H1 (cell line): ENCODE data around the gene TET2. TPM values are rescaled to one million over a fixed set of nuclear protein-coding genes. Genes with fewer than 3 reads are reported as not detected.

Experiments
- CTCF ChIA-PET: fragments of 300-600 bp; sonication (Branson Sonifier 250); formaldehyde crosslinking; loops from one replicate; lab custom pipeline; 2021; ENCODE audit not compliant: partially characterized antibody; lab: Charles Lee
- POLR2A ChIA-PET: fragments of 300-600 bp; sonication (Branson Sonifier 250); formaldehyde crosslinking; loops from one replicate; lab custom pipeline; 2021; ENCODE audit warnings: inconsistent platforms; ENCODE audit not compliant: partially characterized antibody; lab: Charles Lee
- DNase-seq, 2 experiments: peaks; one replicate each; pipeline versions ENCODE4 v3.0.0 to v3.0.0-alpha.2; 2010 to 2022; ENCODE audit warnings: low spot score in 2 of 2, low read depth in 1 of 2, mixed read lengths in 1 of 2
- FAIRE-seq: peaks from 2 replicates; lab custom pipeline; 2011; peaks lifted over from hg19 to GRCh38; lab: Jason Lieb, UNC
- H2AFZ ChIP-seq: 2 replicates; pipeline ENCODE4 v1.8.1; 2012; ENCODE audit warnings: low read length, inconsistent platforms
- H2AK5ac ChIP-seq: 2 replicates; pipeline ENCODE4 v1.6.1; 2013; ENCODE audit warnings: low read depth, low read length
- H2BK120ac ChIP-seq: replicated peaks from 2 replicates; pipeline ENCODE3; 2013; ENCODE audit warnings: low read depth, low read length, inconsistent platforms
- H2BK12ac ChIP-seq: 2 replicates; pipeline ENCODE4 v1.6.1; 2013; ENCODE audit warnings: low read depth, low read length
- H2BK15ac ChIP-seq: 2 replicates; pipeline ENCODE4 v1.6.1; 2013; ENCODE audit warnings: low read length
- H2BK20ac ChIP-seq: 2 replicates; pipeline ENCODE4 v1.6.1; 2013; ENCODE audit warnings: low read length
- H2BK5ac ChIP-seq: 2 replicates; pipeline ENCODE4 v1.6.1; 2013; ENCODE audit warnings: low read depth, low read length
- H3K14ac ChIP-seq: 2 replicates; pipeline ENCODE4 v1.6.1; 2013; ENCODE audit warnings: inconsistent platforms; ENCODE audit not compliant: insufficient read length
- H3K18ac ChIP-seq: 2 replicates; pipeline ENCODE4 v1.6.1; 2013; ENCODE audit warnings: low read length; ENCODE audit errors: extremely low read depth
- H3K23ac ChIP-seq: 2 replicates; pipeline ENCODE4 v1.6.1; 2013; ENCODE audit warnings: inconsistent platforms; ENCODE audit not compliant: insufficient read length
- H3K23me2 ChIP-seq: 2 replicates; pipeline ENCODE4 v1.6.1; 2013; ENCODE audit warnings: low read depth, low read length
- H3K27ac ChIP-seq: 2 replicates; pipeline ENCODE4 v1.6.1; 2011; ENCODE audit warnings: low read depth, low read length, inconsistent platforms
- H3K27me3 ChIP-seq, 4 experiments: replicated peaks in 1 of 4; 1 replicate in 1 of 4; 2 replicates in 3 of 4; pipeline versions ENCODE4 v1.6.1 to v1.8.1; 2011 to 2013; ENCODE audit warnings: low read length in 3 of 4, mild to moderate bottlenecking in 3 of 4, inconsistent platforms in 2 of 4, mixed read lengths in 2 of 4, moderate library complexity in 1 of 4; ENCODE audit not compliant: control insufficient read depth in 3 of 4, insufficient read depth in 3 of 4; ENCODE audit errors: extremely low read depth in 1 of 4
- H3K36me3 ChIP-seq, 4 experiments: 2 replicates each; pipeline versions ENCODE4 v1.6.1 to v1.8.1; 2011 to 2013; ENCODE audit warnings: mild to moderate bottlenecking in 4 of 4, low read length in 3 of 4, moderate library complexity in 2 of 4, control low read depth in 1 of 4, inconsistent platforms in 1 of 4; ENCODE audit not compliant: insufficient read depth in 4 of 4, control insufficient read depth in 2 of 4
- H3K4ac ChIP-seq: replicated peaks from 2 replicates; pipeline ENCODE3; 2013; ENCODE audit warnings: low read length, low read depth, mixed read lengths, inconsistent platforms; ENCODE audit not compliant: insufficient read length
- H3K4me1 ChIP-seq, 4 experiments: replicated peaks in 1 of 4; 1 replicate in 1 of 4; 2 replicates in 3 of 4; pipeline versions ENCODE4 v1.6.1 to v1.8.1; 2011 to 2013; ENCODE audit warnings: low read length in 3 of 4, inconsistent platforms in 2 of 4, mixed read lengths in 1 of 4; ENCODE audit not compliant: insufficient read depth in 4 of 4, control insufficient read depth in 3 of 4
- H3K4me2 ChIP-seq, 2 experiments: 2 replicates each; pipeline versions ENCODE4 v1.6.1 to v1.8.1; 2011 to 2013; ENCODE audit warnings: low read depth in 2 of 2, low read length in 2 of 2, control low read depth in 1 of 2, inconsistent platforms in 1 of 2, mild to moderate bottlenecking in 1 of 2; ENCODE audit not compliant: insufficient read depth in 1 of 2
- H3K4me3 ChIP-seq, 4 experiments: fragments of 200-600, 300-600 bp in 1 of 4; sonication (generic), shearing (Covaris generic), sonication (Bioruptor Twin) in 1 of 4; 2 replicates each; pipeline versions ENCODE4 v1.5.1 to v1.8.1; 2011 to 2016; ENCODE audit warnings: low read length in 4 of 4, low read depth in 3 of 4, control low read depth in 2 of 4, inconsistent platforms in 2 of 4, mild to moderate bottlenecking in 2 of 4, mixed read lengths in 1 of 4, moderate library complexity in 1 of 4; ENCODE audit not compliant: insufficient read depth in 2 of 4; ENCODE audit errors: extremely low read depth in 1 of 4
- H3K56ac ChIP-seq: replicated peaks from 2 replicates; pipeline ENCODE3; 2013; ENCODE audit warnings: low read depth, mild to moderate bottlenecking, mixed read lengths, low read length, inconsistent platforms; ENCODE audit not compliant: insufficient read length
- H3K79me1 ChIP-seq: 2 replicates; pipeline ENCODE4 v1.6.1; 2013; ENCODE audit warnings: low read depth, low read length, control low read depth
- H3K79me2 ChIP-seq, 2 experiments: 2 replicates each; pipeline versions ENCODE4 v1.6.1 to v1.8.1; 2012 to 2013; ENCODE audit warnings: low read length in 2 of 2, mild to moderate bottlenecking in 2 of 2, inconsistent platforms in 1 of 2; ENCODE audit not compliant: insufficient read depth in 2 of 2, control insufficient read depth in 1 of 2
- H3K9ac ChIP-seq, 4 experiments: replicated peaks in 1 of 4; 1 replicate in 1 of 4; 2 replicates in 3 of 4; pipeline versions ENCODE4 v1.6.1 to v1.8.1; 2011 to 2013; ENCODE audit warnings: low read depth in 3 of 4, low read length in 3 of 4, control low read depth in 2 of 4, mild to moderate bottlenecking in 2 of 4, moderate library complexity in 2 of 4, inconsistent platforms in 1 of 4; ENCODE audit errors: extremely low read depth in 1 of 4
- H3K9me3 ChIP-seq, 2 experiments: 2 replicates each; pipeline versions ENCODE4 v1.6.1 to v1.8.1; 2012 to 2013; ENCODE audit warnings: mild to moderate bottlenecking in 2 of 2, moderate library complexity in 2 of 2, control low read depth in 1 of 2, inconsistent platforms in 1 of 2, low read depth in 1 of 2, low read length in 1 of 2, mixed read lengths in 1 of 2; ENCODE audit not compliant: insufficient read depth in 2 of 2
- H4K20me1 ChIP-seq, 2 experiments: replicated peaks in 1 of 2; 2 replicates each; pipeline versions ENCODE3 to v1.8.1; 2011 to 2013; ENCODE audit warnings: inconsistent platforms in 2 of 2, low read length in 2 of 2, mild to moderate bottlenecking in 1 of 2; ENCODE audit not compliant: insufficient read depth in 2 of 2, control insufficient read depth in 1 of 2
- H4K5ac ChIP-seq: 2 replicates; pipeline ENCODE4 v1.6.1; 2013; ENCODE audit warnings: low read length, low read depth, mixed read lengths, inconsistent platforms; ENCODE audit not compliant: insufficient read length
- H4K8ac ChIP-seq: 2 replicates; pipeline ENCODE4 v1.8.0; 2013; ENCODE audit warnings: mild to moderate bottlenecking, moderate library complexity, low read length, inconsistent platforms; ENCODE audit not compliant: insufficient read depth; ENCODE audit errors: extremely low read depth
- H4K91ac ChIP-seq: replicated peaks from 2 replicates; pipeline ENCODE3; 2013; ENCODE audit warnings: low read length, mixed read lengths, inconsistent platforms; ENCODE audit not compliant: insufficient read length
- WGBS, 2 experiments: shearing (Covaris generic) in 1 of 2; methylation state at CpG; one replicate each; pipeline versions ENCODE4 v1.1.6 to v1.1.7; 2013 to 2015; ENCODE audit warnings: low lambda C conversion rate in 2 of 2, mixed read lengths in 2 of 2, inconsistent platforms in 1 of 2, low coverage in 1 of 2, missing lambda C conversion rate in 1 of 2; ENCODE audit not compliant: insufficient replicate concordance in 2 of 2, insufficient coverage in 1 of 2, insufficient read length in 1 of 2; ENCODE audit errors: extremely low coverage in 1 of 2, missing lambda C conversion rate in 1 of 2; 5-methylcytosine and 5-hydroxymethylcytosine counted together
- polyA plus RNA-seq, 7 experiments: library from polyadenylated mRNA; depleted of rRNA in 3 of 7; stranded (reverse) in 5 of 7; unstranded in 2 of 7; fragments of >200 nt in 5 of 7; fragments of 200-250 nt in 2 of 7; gene quantifications; 1 replicate in 5 of 7; 2 replicates in 1 of 7; 4 replicates in 1 of 7; pipeline versions ENCODE4 v1.2.1 to v1.2.3, GENCODE V29; 2011 to 2013; ENCODE audit warnings: missing spikeins in 2 of 7, mixed read lengths in 2 of 7
- total RNA-seq: library from RNA; stranded (reverse); fragmentation: NEBNext Ultra II Directional; extraction: Animal tissue kit (Norgen Biotek cat#: 25700); gene quantifications from 2 replicates; pipeline ENCODE4 v1.2.1, GENCODE V29; 2021

The TET2 gene
- total and polyA plus RNA-seq, 2 of the 8 experiments (the other 6 are each of a cell fraction or from before 2014, with no cell fraction given) = 1.0 to 2.6 TPM

DNA sequence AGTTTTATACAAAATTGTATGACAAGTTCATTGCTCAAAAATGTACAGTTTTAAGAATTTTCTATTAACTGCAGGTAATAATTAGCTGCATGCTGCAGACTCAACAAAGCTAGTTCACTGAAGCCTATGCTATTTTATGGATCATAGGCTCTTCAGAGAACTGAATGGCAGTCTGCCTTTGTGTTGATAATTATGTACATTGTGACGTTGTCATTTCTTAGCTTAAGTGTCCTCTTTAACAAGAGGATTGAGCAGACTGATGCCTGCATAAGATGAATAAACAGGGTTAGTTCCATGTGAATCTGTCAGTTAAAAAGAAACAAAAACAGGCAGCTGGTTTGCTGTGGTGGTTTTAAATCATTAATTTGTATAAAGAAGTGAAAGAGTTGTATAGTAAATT, 131.0 kb downstream of the TET2 start:
- no peak overlapping the region for H2BK15ac ChIP-seq
- H4K8ac ChIP-seq = no peak overlapping the region
- no peaks in the 10 kb centered on the region; a peak in 1 of 7 replicates for H3K4me1 ChIP-seq
- no peak overlapping the region for H3K18ac ChIP-seq
- no peaks in the 10 kb centered on the region for H3K23me2 ChIP-seq
- no peak overlapping the region for H3K4me3 ChIP-seq
- H2BK5ac ChIP-seq = no peak overlapping the region
- H3K23ac ChIP-seq = no peak overlapping the region
- no peak overlapping the region for H2AFZ ChIP-seq
- no peaks in the 10 kb centered on the region for H3K27me3 ChIP-seq
- H3K79me2 ChIP-seq = no peaks in the 10 kb centered on the region
- no peak overlapping the region for H3K56ac ChIP-seq
- H3K27ac ChIP-seq = no peak overlapping the region
- H2BK20ac ChIP-seq = no peak overlapping the region
- no peak overlapping the region for H3K14ac ChIP-seq
- H3K4ac ChIP-seq = no peak overlapping the region
- FAIRE-seq (no peak), DNase-seq (no peak)
- H2AK5ac ChIP-seq = no peak overlapping the region
- no peaks in the 10 kb centered on the region; a peak in 1 of 8 replicates for H3K36me3 ChIP-seq
- CTCF ChIA-PET = no interaction called here
- POLR2A ChIA-PET = interaction anchor here (0.5 kb wide), 1 partner anchor 172 kb away, joined by 3 read pairs; no protein-coding TSS in a partner anchor
- H4K20me1 ChIP-seq = no peaks in the 10 kb centered on the region
- no peak overlapping the region for H2BK12ac ChIP-seq
- H2BK120ac ChIP-seq = no peak overlapping the region
- H4K5ac ChIP-seq = no peak overlapping the region
- no peaks in the 10 kb centered on the region for H3K9me3 ChIP-seq
- H4K91ac ChIP-seq = no peak overlapping the region
- H3K79me1 ChIP-seq = no peaks in the 10 kb centered on the region
- no peak overlapping the region for H3K9ac ChIP-seq
- no peak overlapping the region for H3K4me2 ChIP-seq
- WGBS, 2 experiments = 63% methylated on average over 1 of the region's 1 CpG; no CpG with 5 or more reads in 1 of the 2 experiments
